GM12865 (cell line): ENCODE results near the gene EXT2.
A peak's percentile ranks its signal among the peaks of the same experiment; 100 is the strongest.

Experiments
- DNase-seq: peaks from one replicate; pipeline ENCODE4 v3.0.0; 2010; ENCODE audit warnings: low read depth
- H3K4me3 ChIP-seq: 2 replicates; pipeline ENCODE4 v1.5.1; 2011; ENCODE audit warnings: mild to moderate bottlenecking, low read depth, low read length, control low read depth
- CTCF ChIP-seq: IDR thresholded peaks from 2 replicates; pipeline ENCODE4 v1.5.1; 2011; ENCODE audit warnings: low read length, control low read depth, low read depth, inconsistent platforms; ENCODE audit not compliant: insufficient read depth; ENCODE audit errors: missing control alignments

Gene EXT2

GRCh38 chr11:44057340-44057739 lies 38.1 kb upstream of the EXT2 start:
- no peak for TF ChIP-seq CTCF
- no peak overlapping the region for H3K4me3 ChIP-seq
- no peak for DNase-seq

- no peak for DNase-seq
- H3K4me3 ChIP-seq = no peak overlapping the region
- TF ChIP-seq CTCF = no peak
Observed at GRCh38 chr11:44058275-44058674, 37.2 kb upstream of the EXT2 start.

- TF ChIP-seq CTCF = no peak
- DNase-seq = no peak
- H3K4me3 ChIP-seq = peak overlapping the region; percentile 45
Observed at GRCh38 chr11:44065161-44065661, 30.3 kb upstream of the EXT2 start.

- peak within 1 kb of the TSS; percentile 45 for H3K4me3 ChIP-seq
Observed at GRCh38 chr11:44065841-44066731, 29.4 kb upstream of the EXT2 start, which contains the start of gene ACCS. Gene ACCS (plus strand): TSS chr11:44066270. CDS start chr11:44067628, 1,358 bp downstream.

GRCh38 chr11:44066732-44067141 lies 28.7 kb upstream of the EXT2 start:
- no peak for TF ChIP-seq CTCF
- DNase-seq = no peak
- peak overlapping the region; percentile 45 for H3K4me3 ChIP-seq

More at GRCh38 chr11:44065841-44066731, 29.4 kb upstream of the EXT2 start, which contains the start of gene ACCS:
- peak; percentile 70 for TF ChIP-seq CTCF
- peak; percentile 94 for DNase-seq

- H3K4me3 ChIP-seq = no peak overlapping the region
- TF ChIP-seq CTCF = no peak
Observed at GRCh38 chr11:44067266-44067665, 28.2 kb upstream of the EXT2 start.

More at GRCh38 chr11:44067266-44067665, 28.2 kb upstream of the EXT2 start:
- no peak for DNase-seq
